ENCODE measurements around the gene GET3.

GRCh38 chr19:12784871-12785430 lies 47.7 kb downstream of the GET3 start:
- no peak for TF ChIP-seq CTCF (IDR thresholded peaks at IDR 0.05)
- no peak for TF ChIP-seq POLR2AphosphoS5 (IDR thresholded peaks at IDR 0.05; ENCODE audit: low read depth, low read length)
- no peak for TF ChIP-seq REST (IDR thresholded peaks at IDR 0.05; ENCODE audit: insufficient read depth in 1 of 2, low read depth in 2 of 2, low read length in 1 of 2)

Data from Panc1 (cell line).